GM23248 (cell line): ENCODE data around the gene NTF3.
"Not testable (repeated sequence)": the region's sequence is repeated elsewhere in the genome, so short reads cannot be mapped to it uniquely, and the experiment has no call there.

Experiments used
- EZH2 ChIP-seq: fragments of 200-600 bp; sonication (generic); IDR thresholded peaks from 2 replicates; pipeline ENCODE4 v1.6.1; 2018; ENCODE audit warnings: antibody characterized with exemption, mild to moderate bottlenecking; ENCODE audit not compliant: insufficient read depth, poor library complexity, severe bottlenecking
- EZH2phosphoT487 ChIP-seq: fragments of 200-600 bp; sonication (generic); IDR thresholded peaks from 2 replicates; pipeline ENCODE4 v1.6.1; 2018; ENCODE audit warnings: antibody characterized with exemption, moderate library complexity, mild to moderate bottlenecking, low read depth; ENCODE audit not compliant: insufficient read depth

GRCh38 chr12:5537026-5537615 is 105.2 kb downstream of the NTF3 start:
- TF ChIP-seq EZH2phosphoT487, EZH2: not testable (repeated sequence)
